Endothelial cell of umbilical vein (primary cell): ENCODE results near the gene C8B. TPM values are rescaled to one million over a fixed set of nuclear protein-coding genes. Genes with fewer than 3 reads are reported as not detected.

Experiments used
- BruUV-seq: library from RNA; stranded (reverse); fragments of 400-500 nt; replicated peaks from 2 replicates; lab custom pipeline; 2021; lab: Mats Ljungman, UMichigan
- CTCF ChIA-PET: fragments of 300-600, 350-600 bp; sonication (Branson Sonifier 250); formaldehyde crosslinking; loops from one replicate; lab custom pipeline; 2021; ENCODE audit warnings: antibody characterized with exemption, inconsistent platforms; lab: Charles Lee
- POLR2A ChIA-PET: fragments of 300-600, 350-600 bp; sonication (Branson Sonifier 250); formaldehyde crosslinking; loops from one replicate; lab custom pipeline; 2021; ENCODE audit warnings: antibody characterized with exemption, inconsistent platforms; lab: Charles Lee
- DNase-seq: peaks from one replicate; pipeline ENCODE4 v3.0.0-alpha.2; 2011; ENCODE audit warnings: low read depth, low spot score
- FAIRE-seq: peaks from 2 replicates; lab custom pipeline; 2011; peaks lifted over from hg19 to GRCh38; lab: Jason Lieb, UNC
- H2AFZ ChIP-seq: 2 replicates; pipeline ENCODE4 v1.6.0; 2012; ENCODE audit warnings: low read depth, low read length, control low read depth, inconsistent platforms
- H3K27ac ChIP-seq: 2 replicates; pipeline ENCODE4 v1.5.1; 2011; ENCODE audit warnings: low read depth, mild to moderate bottlenecking, control low read depth, low read length, moderate library complexity; ENCODE audit not compliant: insufficient read depth
- H3K27me3 ChIP-seq, 2 experiments: 2 replicates each; pipeline versions ENCODE4 v1.6.0 to v1.6.1; 2011; ENCODE audit warnings: low read length in 2 of 2, mixed read lengths in 1 of 2; ENCODE audit not compliant: control insufficient read depth in 2 of 2, insufficient read depth in 2 of 2
- H3K36me3 ChIP-seq, 2 experiments: 2 replicates in 1 of 2; 3 replicates in 1 of 2; pipeline ENCODE4 v1.5.1; 2011; ENCODE audit warnings: low read length in 2 of 2, mild to moderate bottlenecking in 1 of 2, moderate library complexity in 1 of 2; ENCODE audit not compliant: control insufficient read depth in 2 of 2, insufficient read depth in 2 of 2; ENCODE audit errors: extremely low read depth in 1 of 2
- H3K4me1 ChIP-seq: 3 replicates; pipeline ENCODE4 v1.5.1; 2011; ENCODE audit warnings: mild to moderate bottlenecking, low read length; ENCODE audit not compliant: control insufficient read depth, insufficient read depth; ENCODE audit errors: extremely low read depth
- H3K4me2 ChIP-seq: 2 replicates; pipeline ENCODE4 v1.6.1; 2011; ENCODE audit warnings: low read length, control low read depth, mixed read lengths; ENCODE audit not compliant: insufficient read depth
- H3K4me3 ChIP-seq, 3 experiments: fragments of 200-600 bp in 1 of 3; sonication (generic), shearing (Covaris generic) in 1 of 3; replicated peaks in 1 of 3; 2 replicates each; pipeline ENCODE4 v1.5.1; 2011 to 2016; ENCODE audit warnings: control low read depth in 3 of 3, low read length in 3 of 3, mild to moderate bottlenecking in 2 of 3, inconsistent platforms in 1 of 3, low read depth in 1 of 3, moderate library complexity in 1 of 3; ENCODE audit not compliant: insufficient read depth in 1 of 3
- H3K79me2 ChIP-seq: 2 replicates; pipeline ENCODE4 v1.6.0; 2012; ENCODE audit warnings: low read length, inconsistent platforms; ENCODE audit not compliant: control insufficient read depth, insufficient read depth
- H3K9ac ChIP-seq: replicated peaks from 2 replicates; pipeline ENCODE3; 2011; ENCODE audit warnings: low read length, control low read depth; ENCODE audit not compliant: insufficient read depth; ENCODE audit errors: extremely low read depth
- H3K9me1 ChIP-seq: replicated peaks from 3 replicates; pipeline ENCODE4 v1.6.0; 2011; ENCODE audit warnings: mild to moderate bottlenecking, low read length; ENCODE audit not compliant: control insufficient read depth, insufficient read depth; ENCODE audit errors: extremely low read depth
- H3K9me3 ChIP-seq: replicated peaks from 2 replicates; pipeline ENCODE4 v1.5.1; 2012; ENCODE audit warnings: low read length, inconsistent platforms; ENCODE audit not compliant: control insufficient read depth, insufficient read depth
- H4K20me1 ChIP-seq: replicated peaks from 2 replicates; pipeline ENCODE3; 2011; ENCODE audit warnings: mild to moderate bottlenecking, low read length; ENCODE audit not compliant: control insufficient read depth, insufficient read depth; ENCODE audit errors: extremely low read depth
- FOS ChIP-seq: IDR thresholded peaks from 2 replicates; pipeline ENCODE4 v1.6.1; 2011; ENCODE audit warnings: mild to moderate bottlenecking, low read length, moderate library complexity, borderline replicate concordance; ENCODE audit not compliant: insufficient read depth
- JUN ChIP-seq: IDR thresholded peaks from 2 replicates; pipeline ENCODE4 v1.6.1; 2011; ENCODE audit warnings: borderline replicate concordance, low read depth; ENCODE audit not compliant: insufficient read length, insufficient read depth
- MYC ChIP-seq: IDR thresholded peaks from one replicate; pipeline ENCODE4 v1.6.1; 2011; ENCODE audit warnings: mild to moderate bottlenecking, low read depth, low read length
- POLR2A ChIP-seq: IDR thresholded peaks from 2 replicates; pipeline ENCODE4 v1.6.1; 2012; ENCODE audit warnings: low read depth, mild to moderate bottlenecking, control low read depth, low read length
- dilution Hi-C: fragments of 300-500 bp; cut with MboI; formaldehyde crosslinking; loops from one replicate; pipeline ENCODE4 v1.15.0; 2019; ENCODE audit warnings: low sequenced_read_pairs; ENCODE audit not compliant: extremely low pct_ligation_motif_present
- intact Hi-C: fragments of 100-400 bp; cut with micrococcal nuclease; formaldehyde crosslinking; loops from one replicate; pipeline ENCODE4 v1.10.0; 2022
- polyA plus RNA-seq, 4 experiments: library from polyadenylated mRNA; depleted of rRNA in 3 of 4; stranded (reverse) in 3 of 4; unstranded in 1 of 4; fragments of >200 nt; gene quantifications; 2 replicates each; pipeline versions ENCODE4 v1.2.1 to v1.2.3, GENCODE V29; 2011 to 2012; ENCODE audit warnings: missing spikeins in 1 of 4
- total RNA-seq: library from RNA; stranded (reverse); gene quantifications from 2 replicates; pipeline ENCODE4 v1.2.3, GENCODE V29; 2021
- TF ChIP-seq, protein P1 (sequence below), 2 donors: IDR thresholded peaks; 1 replicate in 1 of 2; 2 replicates in 1 of 2; pipeline ENCODE4 v1.5.1; 2011; ENCODE audit warnings: low read length in 2 of 2, mild to moderate bottlenecking in 2 of 2, moderate library complexity in 2 of 2, control low read depth in 1 of 2, inconsistent platforms in 1 of 2, low read depth in 1 of 2; ENCODE audit not compliant: insufficient read depth in 1 of 2; ENCODE audit errors: extremely low read depth in 1 of 2

C8B gene
- total and polyA plus RNA-seq, 2 donors (not counting 3 experiments of a cell fraction or from before 2014, with no cell fraction given) = not detected

GRCh38 chr1:56912325-56912724 is 53.5 kb downstream of the C8B start:
- FAIRE-seq = no peak
- dilution Hi-C loops = no loop called here

DNA sequence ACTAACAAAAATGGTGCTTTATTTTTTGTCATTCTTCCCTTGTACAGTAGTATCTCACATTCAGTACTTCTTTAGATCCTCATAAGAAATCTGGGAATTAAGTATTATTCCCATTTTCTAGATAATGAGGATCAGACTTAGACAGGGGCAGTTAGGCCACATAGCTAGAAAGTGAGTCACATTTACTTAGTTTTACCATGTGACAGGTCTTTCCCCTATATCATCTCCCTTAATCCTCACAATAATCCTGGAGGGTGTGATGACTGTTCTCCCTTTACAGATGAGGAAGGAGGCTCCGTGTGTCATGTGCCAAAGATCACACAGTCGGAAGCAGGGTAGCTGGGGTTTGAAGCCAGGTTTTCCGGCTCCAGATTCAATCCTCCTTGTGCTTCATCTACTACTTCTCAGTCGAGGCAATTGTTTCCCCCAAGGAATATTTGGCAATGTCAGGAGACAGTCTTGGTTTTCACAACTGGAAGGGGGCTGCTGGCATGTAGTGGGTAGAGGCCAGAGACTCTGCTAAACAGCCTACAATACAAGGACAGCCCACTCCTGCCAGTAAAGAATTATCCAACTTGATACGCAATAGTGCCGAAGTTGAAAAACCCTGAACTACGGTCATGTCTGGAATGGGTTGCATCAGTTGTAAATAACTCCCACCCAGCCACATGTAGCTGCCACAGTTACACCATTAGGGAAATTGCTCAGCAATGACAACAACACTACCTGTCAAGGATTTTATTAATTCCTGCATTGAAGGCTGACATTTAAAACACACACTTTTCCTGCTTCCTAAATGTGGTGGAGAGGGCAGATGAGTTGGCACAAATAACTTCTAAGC is 54.5 kb downstream of the C8B start:
- Histone ChIP-seq H4K20me1 (no peaks in the 10 kb centered on the region), H3K4me2 (no peak overlapping the region), H3K36me3 (no peaks in the 10 kb centered on the region), H3K9me1 (no peaks in the 10 kb centered on the region), H3K9ac (no peak overlapping the region), H2AFZ (no peak overlapping the region), H3K4me1 (no peaks in the 10 kb centered on the region), H3K79me2 (no peaks in the 10 kb centered on the region), H3K9me3 (no peaks in the 10 kb centered on the region), H3K27me3 (no peaks in the 10 kb centered on the region), H3K4me3 (no peak overlapping the region), H3K27ac (no peak overlapping the region)
- ChIA-PET CTCF (no interaction called here), POLR2A (no interaction called here)
- FAIRE-seq = no peak
- no peak for DNase-seq
- intact Hi-C loops = no loop called here
- BruUV-seq = no TSS peak
- TF ChIP-seq FOS (peak; percentile 7), JUN (no peak)
- dilution Hi-C loops = no loop called here

More at GRCh38 chr1:56912325-56912724, 53.5 kb downstream of the C8B start:
- H4K20me1 ChIP-seq = no peaks in the 10 kb centered on the region
- no peak overlapping the region for H3K4me2 ChIP-seq
- CTCF ChIA-PET = no interaction called here
- no peaks in the 10 kb centered on the region for H3K4me1 ChIP-seq
- H3K4me3 ChIP-seq = no peak overlapping the region
- no peaks in the 10 kb centered on the region for H3K9me3 ChIP-seq
- no peaks in the 10 kb centered on the region for H3K79me2 ChIP-seq
- POLR2A ChIA-PET = no interaction called here
- H2AFZ ChIP-seq = no peak overlapping the region
- intact Hi-C loops = no loop called here
- no peak overlapping the region for H3K9ac ChIP-seq
- no peaks in the 10 kb centered on the region for H3K27me3 ChIP-seq
- H3K36me3 ChIP-seq = no peaks in the 10 kb centered on the region
- no peak for TF ChIP-seq MYC
- TF ChIP-seq FOS = no peak
- TF ChIP-seq POLR2A = no peak
- TF ChIP-seq, protein P1, sequence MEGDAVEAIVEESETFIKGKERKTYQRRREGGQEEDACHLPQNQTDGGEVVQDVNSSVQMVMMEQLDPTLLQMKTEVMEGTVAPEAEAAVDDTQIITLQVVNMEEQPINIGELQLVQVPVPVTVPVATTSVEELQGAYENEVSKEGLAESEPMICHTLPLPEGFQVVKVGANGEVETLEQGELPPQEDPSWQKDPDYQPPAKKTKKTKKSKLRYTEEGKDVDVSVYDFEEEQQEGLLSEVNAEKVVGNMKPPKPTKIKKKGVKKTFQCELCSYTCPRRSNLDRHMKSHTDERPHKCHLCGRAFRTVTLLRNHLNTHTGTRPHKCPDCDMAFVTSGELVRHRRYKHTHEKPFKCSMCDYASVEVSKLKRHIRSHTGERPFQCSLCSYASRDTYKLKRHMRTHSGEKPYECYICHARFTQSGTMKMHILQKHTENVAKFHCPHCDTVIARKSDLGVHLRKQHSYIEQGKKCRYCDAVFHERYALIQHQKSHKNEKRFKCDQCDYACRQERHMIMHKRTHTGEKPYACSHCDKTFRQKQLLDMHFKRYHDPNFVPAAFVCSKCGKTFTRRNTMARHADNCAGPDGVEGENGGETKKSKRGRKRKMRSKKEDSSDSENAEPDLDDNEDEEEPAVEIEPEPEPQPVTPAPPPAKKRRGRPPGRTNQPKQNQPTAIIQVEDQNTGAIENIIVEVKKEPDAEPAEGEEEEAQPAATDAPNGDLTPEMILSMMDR (IDR thresholded peaks at IDR 0.05; ENCODE audit: extremely low read depth in 1 of 2, insufficient read depth in 1 of 2, low read depth in 1 of 2, low read length in 2 of 2) = no peak
- no peak overlapping the region for H3K27ac ChIP-seq
- H3K9me1 ChIP-seq = no peaks in the 10 kb centered on the region
- DNase-seq = no peak
- BruUV-seq = no TSS peak
